Gastrocnemius medialis (tissue), 4 donors: Measurements from ENCODE around the gene RGSL1.

Source experiments
- CTCF ChIP-seq, 5 experiments: fragments of 450-650 bp in 3 of 5; fragments of 200-600 bp in 2 of 5; sonication (generic) in 2 of 5; IDR thresholded peaks in 4 of 5; conservative IDR thresholded peaks in 1 of 5; 1 replicate in 4 of 5; 2 replicates in 1 of 5; pipeline ENCODE4 v1.5.1; 2016 to 2019; ENCODE audit warnings: antibody characterized with exemption in 5 of 5, mild to moderate bottlenecking in 3 of 5, moderate library complexity in 3 of 5
- POLR2A ChIP-seq, 2 donors: fragments of 450-650 bp; IDR thresholded peaks; one replicate each; pipeline ENCODE4 v1.6.1; 2017; ENCODE audit warnings: antibody characterized with exemption in 2 of 2, mild to moderate bottlenecking in 2 of 2, moderate library complexity in 2 of 2

GRCh38 chr1:182426442-182427430 is 23.2 kb upstream of the RGSL1 start:
- TF ChIP-seq CTCF (IDR thresholded peaks at IDR 0.05 in 4 of 5, conservative IDR thresholded peaks at IDR 0.05 in 1 of 5) (no peak), POLR2A (IDR thresholded peaks at IDR 0.05) (no peak)
